ENCODE measurements around the gene AHSP. TPM values are rescaled to one million over a fixed set of nuclear protein-coding genes. Genes with fewer than 3 reads are reported as not detected.
"Not testable (repeated sequence)": the region's sequence is repeated elsewhere in the genome, so short reads cannot be mapped to it uniquely, and the experiment has no call there.

AHSP gene
- total RNA-seq = not detected

GRCh38 chr16:31527734-31528274, at the start of gene AHSP:
Gene AHSP (plus strand): TSS chr16:31527900. CDS start chr16:31528140, 240 bp downstream.
- Mint-ChIP-seq H3K4me3 (no peak within 1 kb of the TSS), H3K4me1 (no peaks in the 10 kb centered on the region), H3K9me3 (ENCODE audit: low read depth) (no peaks in the 10 kb centered on the region), H3K27ac (no peak within 1 kb of the TSS), H3K36me3 (no peaks in the 10 kb centered on the region), H3K27me3 (peaks cover 25% of the 10 kb centered on the region)
- CTCF ChIA-PET = no interaction called here
- DNase-seq (peak; percentile 25), ATAC-seq (no peak)

DNA sequence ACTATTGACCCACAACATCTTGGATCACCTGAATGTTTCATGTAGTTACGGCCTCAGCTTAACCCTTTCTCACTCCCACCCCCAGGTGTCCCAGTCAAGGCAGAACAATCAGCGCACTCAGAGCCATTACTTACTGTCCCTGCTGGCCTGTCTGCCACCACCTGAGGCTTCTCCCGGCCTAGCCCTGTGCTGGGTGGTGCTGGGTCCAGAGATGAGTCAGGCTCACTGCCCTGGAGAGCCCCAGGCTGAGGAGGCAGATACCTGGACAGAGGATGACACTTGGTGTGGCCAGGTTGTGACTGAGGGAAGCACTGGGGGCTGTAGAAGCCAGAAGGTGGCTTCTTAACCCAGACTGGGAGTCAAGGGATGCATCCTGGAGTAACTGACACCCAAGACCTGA, 48.7 kb upstream of the AHSP start:
- peaks cover 10% of the 10 kb centered on the region for H3K4me1 Mint-ChIP-seq
- no peaks in the 10 kb centered on the region for H3K9me3 Mint-ChIP-seq (ENCODE audit: low read depth)
- H3K27ac Mint-ChIP-seq = no peak overlapping the region
- no peak for DNase-seq
- H3K27me3 Mint-ChIP-seq = peaks cover 35% of the 10 kb centered on the region
- no peak for ATAC-seq
- H3K36me3 Mint-ChIP-seq = no peaks in the 10 kb centered on the region
- CTCF ChIA-PET = interaction anchor here (1.2 to 1.5 kb wide), 2 partner anchors 10 to 390 kb away, joined by 3 to 4 read pairs; no protein-coding TSS in a partner anchor
- no peak overlapping the region for H3K4me3 Mint-ChIP-seq

- CTCF ChIA-PET = no interaction called here
- ATAC-seq (no peak), DNase-seq (no peak)
- no peak overlapping the region for H3K4me3 Mint-ChIP-seq
- H3K9me3 Mint-ChIP-seq (ENCODE audit: low read depth) = no peaks in the 10 kb centered on the region
- H3K27me3 Mint-ChIP-seq = peaks cover 32% of the 10 kb centered on the region
- H3K36me3 Mint-ChIP-seq = no peaks in the 10 kb centered on the region
- H3K4me1 Mint-ChIP-seq = peaks cover 10% of the 10 kb centered on the region
- no peak overlapping the region for H3K27ac Mint-ChIP-seq
Measured at GRCh38 chr16:31479751-31480150, 47.9 kb upstream of the AHSP start.

DNA sequence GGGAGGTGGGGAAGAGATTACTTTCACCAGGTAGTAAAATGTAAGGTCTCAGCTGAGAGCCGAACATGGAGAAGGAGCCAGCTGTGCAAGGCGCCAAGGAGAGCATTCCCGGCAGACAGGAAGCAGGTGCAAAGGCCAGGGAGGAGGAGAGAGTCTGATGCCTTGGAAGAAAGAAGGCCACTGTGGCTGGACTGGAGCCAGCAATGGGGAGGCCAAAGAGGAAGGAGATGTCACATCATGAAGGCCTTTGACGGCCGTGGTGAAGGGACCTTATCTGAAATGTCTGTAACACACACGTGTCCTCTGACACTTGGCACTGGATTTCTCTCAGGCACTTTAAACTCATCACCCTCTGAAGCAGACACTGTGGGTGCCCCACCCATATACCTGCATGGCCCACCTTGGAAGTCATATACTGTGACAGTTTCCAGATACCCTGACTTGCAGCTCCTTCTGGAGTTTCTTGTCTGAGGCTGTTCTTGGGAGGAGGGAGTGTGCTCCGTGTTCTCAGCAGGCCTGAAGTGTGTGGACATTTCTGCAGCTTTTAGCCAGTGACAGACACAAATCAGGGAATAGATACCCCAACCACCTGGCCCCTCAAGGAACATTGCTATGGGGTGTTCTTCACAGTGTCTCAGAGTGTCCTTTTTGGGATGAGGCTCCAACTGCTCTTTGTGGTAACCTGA, 46.7 kb upstream of the AHSP start:
- no peak for ATAC-seq
- H3K36me3 Mint-ChIP-seq = no peaks in the 10 kb centered on the region
- CTCF ChIA-PET = no interaction called here
- H3K9me3 Mint-ChIP-seq (ENCODE audit: low read depth) = no peaks in the 10 kb centered on the region
- H3K4me3 Mint-ChIP-seq = no peak overlapping the region
- peaks cover 33% of the 10 kb centered on the region for H3K27me3 Mint-ChIP-seq
- H3K27ac Mint-ChIP-seq = no peak overlapping the region
- peaks cover 10% of the 10 kb centered on the region for H3K4me1 Mint-ChIP-seq
- DNase-seq = no peak

- Mint-ChIP-seq H3K36me3 (no peaks in the 10 kb centered on the region), H3K9me3 (ENCODE audit: low read depth) (no peaks in the 10 kb centered on the region), H3K4me1 (peaks cover 6% of the 10 kb centered on the region), H3K27ac (no peak within 1 kb of the TSS), H3K4me3 (no peak within 1 kb of the TSS), H3K27me3 (peaks cover 38% of the 10 kb centered on the region)
- CTCF ChIA-PET = no interaction called here
- DNase-seq (no peak), ATAC-seq (no peak)
Measured at GRCh38 chr16:31483081-31483480, 44.6 kb upstream of the AHSP start, which contains the start of gene SLC5A2. Gene SLC5A2 (plus strand): TSS chr16:31483123. CDS start chr16:31483137, 14 bp downstream.

- H3K27ac Mint-ChIP-seq; DNase-seq; H3K9me3 Mint-ChIP-seq (ENCODE audit: low read depth); H3K4me1 Mint-ChIP-seq; CTCF ChIA-PET; H3K4me3 Mint-ChIP-seq; ATAC-seq; H3K36me3 Mint-ChIP-seq: not testable (repeated sequence)
- peaks cover 37% of the 10 kb centered on the region for H3K27me3 Mint-ChIP-seq
Measured at GRCh38 chr16:31484048-31484447, 43.7 kb upstream of the AHSP start.

GRCh38 chr16:31484491-31485171, 43.1 kb upstream of the AHSP start:
- no peaks in the 10 kb centered on the region for H3K9me3 Mint-ChIP-seq (ENCODE audit: low read depth)
- ATAC-seq = no peak
- H3K27ac Mint-ChIP-seq = no peak overlapping the region
- DNase-seq = no peak
- no peak overlapping the region for H3K4me3 Mint-ChIP-seq
- peaks cover 37% of the 10 kb centered on the region for H3K27me3 Mint-ChIP-seq
- H3K4me1 Mint-ChIP-seq = peaks cover 5% of the 10 kb centered on the region
- peaks cover 1% of the 10 kb centered on the region for H3K36me3 Mint-ChIP-seq
- CTCF ChIA-PET = interaction anchor here (2.4 kb wide), 1 partner anchor 8 kb away, joined by 6 read pairs; no protein-coding TSS in a partner anchor

DNA sequence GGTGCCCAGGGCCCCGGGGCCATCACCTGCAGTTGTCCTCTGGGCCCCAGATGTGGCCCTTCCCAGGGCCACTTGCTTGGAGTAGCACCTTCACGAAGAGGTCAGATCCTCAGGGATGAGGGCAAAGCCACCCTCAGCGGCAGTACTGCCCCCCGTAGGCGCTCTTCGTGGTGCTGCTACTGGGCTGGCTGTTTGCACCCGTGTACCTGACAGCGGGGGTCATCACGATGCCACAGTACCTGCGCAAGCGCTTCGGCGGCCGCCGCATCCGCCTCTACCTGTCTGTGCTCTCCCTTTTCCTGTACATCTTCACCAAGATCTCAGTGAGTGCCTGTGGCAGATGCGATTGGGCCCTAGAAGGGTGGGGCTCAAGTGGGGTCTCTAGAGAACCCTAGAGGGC, 42.1 kb upstream of the AHSP start:
- DNase-seq (no peak), ATAC-seq (no peak)
- no peaks in the 10 kb centered on the region for H3K9me3 Mint-ChIP-seq (ENCODE audit: low read depth)
- peaks cover 35% of the 10 kb centered on the region for H3K27me3 Mint-ChIP-seq
- CTCF ChIA-PET = interaction anchor here (2.4 kb wide), 1 partner anchor 9 kb away, joined by 6 read pairs; no protein-coding TSS in a partner anchor
- no peak overlapping the region for H3K4me3 Mint-ChIP-seq
- H3K27ac Mint-ChIP-seq = no peak overlapping the region
- peaks cover 5% of the 10 kb centered on the region for H3K4me1 Mint-ChIP-seq
- H3K36me3 Mint-ChIP-seq = peaks cover 1% of the 10 kb centered on the region

- no peak overlapping the region for H3K27ac Mint-ChIP-seq
- CTCF ChIA-PET = interaction anchor here (2.4 kb wide), 1 partner anchor 9 kb away, joined by 6 read pairs; no protein-coding TSS in a partner anchor
- H3K27me3 Mint-ChIP-seq = peaks cover 32% of the 10 kb centered on the region
- DNase-seq (no peak), ATAC-seq (no peak)
- H3K9me3 Mint-ChIP-seq (ENCODE audit: low read depth) = no peaks in the 10 kb centered on the region
- no peak overlapping the region for H3K4me3 Mint-ChIP-seq
- peaks cover 1% of the 10 kb centered on the region for H3K36me3 Mint-ChIP-seq
- peaks cover 5% of the 10 kb centered on the region for H3K4me1 Mint-ChIP-seq
Measured at GRCh38 chr16:31486045-31486444, 41.7 kb upstream of the AHSP start.

GRCh38 chr16:31487071-31487719, 40.5 kb upstream of the AHSP start:
- H3K27ac Mint-ChIP-seq = no peak overlapping the region
- peaks cover 5% of the 10 kb centered on the region for H3K4me1 Mint-ChIP-seq
- H3K4me3 Mint-ChIP-seq = peak overlapping the region; percentile 80
- peaks cover 1% of the 10 kb centered on the region for H3K36me3 Mint-ChIP-seq
- no peak for ATAC-seq
- DNase-seq = no peak
- CTCF ChIA-PET = interaction anchor here (0.8 to 2.4 kb wide), 3 partner anchors 10 to 27 kb away, joined by 3 to 6 read pairs (median 6); no protein-coding TSS in a partner anchor
- H3K9me3 Mint-ChIP-seq (ENCODE audit: low read depth) = no peaks in the 10 kb centered on the region
- H3K27me3 Mint-ChIP-seq = peaks cover 28% of the 10 kb centered on the region

DNA sequence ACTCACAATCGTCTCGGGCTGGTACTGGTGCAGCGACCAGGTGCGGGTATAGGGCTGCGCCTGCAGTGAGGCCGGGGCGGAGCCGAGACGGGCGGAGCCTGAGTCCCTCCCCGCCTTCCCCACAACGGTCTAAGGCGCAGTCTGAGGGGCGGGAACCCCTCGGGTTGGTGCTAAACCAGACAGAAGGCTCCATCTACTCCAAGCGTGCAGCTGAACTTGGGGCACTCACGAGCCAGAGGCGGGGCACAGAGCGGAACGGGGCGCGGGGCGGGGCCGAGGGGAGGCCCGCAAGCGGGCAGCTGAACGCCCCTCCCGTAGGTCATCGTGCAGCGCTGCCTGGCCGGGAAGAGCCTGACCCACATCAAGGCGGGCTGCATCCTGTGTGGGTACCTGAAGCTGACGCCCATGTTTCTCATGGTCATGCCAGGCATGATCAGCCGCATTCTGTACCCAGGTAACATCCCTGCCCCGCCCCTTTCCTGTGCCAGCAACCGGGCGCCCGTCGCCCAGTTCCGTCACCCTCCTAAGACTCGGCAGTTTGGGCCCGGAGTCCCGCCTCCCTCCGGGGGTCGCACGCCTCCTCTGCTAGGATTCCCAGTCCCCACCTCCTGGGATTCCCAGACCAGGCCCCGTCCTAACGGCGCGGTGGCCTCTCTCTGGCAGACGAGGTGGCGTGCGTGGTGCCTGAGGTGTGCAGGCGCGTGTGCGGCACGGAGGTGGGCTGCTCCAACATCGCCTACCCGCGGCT, 39.8 kb upstream of the AHSP start:
- CTCF ChIA-PET = interaction anchor here (0.8 to 1.8 kb wide), 3 partner anchors 9 to 27 kb away, joined by 3 to 6 read pairs (median 4); no protein-coding TSS in a partner anchor
- Mint-ChIP-seq H3K27me3 (peaks cover 24% of the 10 kb centered on the region), H3K36me3 (peaks cover 1% of the 10 kb centered on the region), H3K4me3 (peak overlapping the region; percentile 80), H3K9me3 (ENCODE audit: low read depth) (no peaks in the 10 kb centered on the region), H3K27ac (no peak overlapping the region), H3K4me1 (peaks cover 5% of the 10 kb centered on the region)
- ATAC-seq (peak; percentile 93), DNase-seq (peak; percentile 70)

GRCh38 chr16:31488468-31489297, 39.0 kb upstream of the AHSP start:
- CTCF ChIA-PET = interaction anchor here (1.8 kb wide), 1 partner anchor 10 kb away, joined by 4 read pairs; no protein-coding TSS in a partner anchor
- peaks cover 1% of the 10 kb centered on the region for H3K36me3 Mint-ChIP-seq
- H3K4me1 Mint-ChIP-seq = peaks cover 5% of the 10 kb centered on the region
- DNase-seq = no peak
- no peak for ATAC-seq
- H3K4me3 Mint-ChIP-seq = no peak overlapping the region
- no peaks in the 10 kb centered on the region for H3K9me3 Mint-ChIP-seq (ENCODE audit: low read depth)
- H3K27ac Mint-ChIP-seq = no peak overlapping the region
- H3K27me3 Mint-ChIP-seq = peaks cover 24% of the 10 kb centered on the region
